Measurements from ENCODE around the gene SYK.
"Not testable (repeated sequence)": the region's sequence is repeated elsewhere in the genome, so short reads cannot be mapped to it uniquely, and the experiment has no call there.

GRCh38 chr9:90820406-90820805 is 18.8 kb downstream of the SYK start:
- not testable (repeated sequence) for TF ChIP-seq CTCF (IDR thresholded peaks at IDR 0.05); EZH2 (IDR thresholded peaks at IDR 0.05; ENCODE audit: borderline replicate concordance, insufficient read depth, low read depth, low read length, poor library complexity, severe bottlenecking)

Measured in B cell (primary cell).